Measurements from ENCODE around the gene KNDC1.

DNA sequence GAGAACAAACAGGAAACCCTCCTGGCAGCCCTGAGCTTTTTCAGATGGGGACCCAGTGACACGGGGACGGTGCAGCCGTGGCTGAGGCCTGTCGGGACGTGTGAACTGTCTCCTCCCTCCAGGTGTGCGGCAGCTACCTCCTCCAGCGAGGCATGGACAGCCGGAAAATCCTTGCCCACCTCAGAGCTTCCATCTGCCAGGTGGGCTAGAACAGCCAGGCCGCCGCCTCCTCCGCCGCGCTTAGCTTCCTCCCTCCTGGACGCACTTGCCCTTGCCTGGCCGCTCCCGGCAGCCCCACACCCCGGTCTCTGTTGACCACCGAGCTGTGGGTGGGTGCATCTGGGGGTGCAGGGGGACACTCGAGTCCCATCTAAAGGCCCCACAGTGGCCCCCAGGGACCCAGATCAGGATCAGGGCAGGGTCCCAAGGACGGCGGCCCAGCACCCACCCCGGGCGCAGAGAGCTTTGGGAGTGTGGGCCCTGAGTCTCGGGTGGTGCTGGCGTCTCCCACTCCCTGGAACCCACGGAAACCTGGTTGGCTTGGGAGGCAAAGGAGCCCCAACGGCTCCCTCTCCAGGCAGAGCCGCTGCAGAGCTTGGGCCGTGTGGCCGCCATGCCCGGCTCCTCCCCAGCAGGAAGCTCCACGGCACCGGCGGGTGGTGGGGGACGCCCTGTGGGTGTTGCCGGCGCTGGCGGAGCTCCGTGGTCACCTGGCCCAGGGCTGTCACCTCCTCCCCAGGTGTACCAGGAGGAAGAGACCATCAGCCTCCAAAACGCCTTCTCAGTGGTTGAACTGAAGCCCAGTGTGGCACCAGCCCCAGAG is 37.1 kb downstream of the KNDC1 start:
- TF ChIP-seq, protein P1, sequence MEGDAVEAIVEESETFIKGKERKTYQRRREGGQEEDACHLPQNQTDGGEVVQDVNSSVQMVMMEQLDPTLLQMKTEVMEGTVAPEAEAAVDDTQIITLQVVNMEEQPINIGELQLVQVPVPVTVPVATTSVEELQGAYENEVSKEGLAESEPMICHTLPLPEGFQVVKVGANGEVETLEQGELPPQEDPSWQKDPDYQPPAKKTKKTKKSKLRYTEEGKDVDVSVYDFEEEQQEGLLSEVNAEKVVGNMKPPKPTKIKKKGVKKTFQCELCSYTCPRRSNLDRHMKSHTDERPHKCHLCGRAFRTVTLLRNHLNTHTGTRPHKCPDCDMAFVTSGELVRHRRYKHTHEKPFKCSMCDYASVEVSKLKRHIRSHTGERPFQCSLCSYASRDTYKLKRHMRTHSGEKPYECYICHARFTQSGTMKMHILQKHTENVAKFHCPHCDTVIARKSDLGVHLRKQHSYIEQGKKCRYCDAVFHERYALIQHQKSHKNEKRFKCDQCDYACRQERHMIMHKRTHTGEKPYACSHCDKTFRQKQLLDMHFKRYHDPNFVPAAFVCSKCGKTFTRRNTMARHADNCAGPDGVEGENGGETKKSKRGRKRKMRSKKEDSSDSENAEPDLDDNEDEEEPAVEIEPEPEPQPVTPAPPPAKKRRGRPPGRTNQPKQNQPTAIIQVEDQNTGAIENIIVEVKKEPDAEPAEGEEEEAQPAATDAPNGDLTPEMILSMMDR (IDR thresholded peaks at IDR 0.05; ENCODE audit: low read depth, low read length) = no peak
- TF ChIP-seq EZH2phosphoT487 (IDR thresholded peaks at IDR 0.05; ENCODE audit: low read depth) = no peak
